Stimulated activated CD4-positive, alpha-beta T cell treated with anti-CD3 and anti-CD28 coated beads, TNF-alpha, amount 100 ng/mL, for 48 hours (primary cell): ENCODE data around the gene HS6ST3.

Source experiments
- DNase-seq, 3 donors: peaks; one replicate each; pipeline ENCODE4 v3.0.0-alpha.2; 2020; ENCODE audit warnings: low read depth in 3 of 3

HS6ST3 gene

GRCh38 chr13:96836733-96837132, 746.8 kb downstream of the HS6ST3 start:
- DNase-seq: no peak

- no peak for DNase-seq
Observed at GRCh38 chr13:96837809-96838208, 747.9 kb downstream of the HS6ST3 start.

- no peak for DNase-seq
Observed at GRCh38 chr13:96844195-96844594, 754.3 kb downstream of the HS6ST3 start.

GRCh38 chr13:96844616-96845015, 754.7 kb downstream of the HS6ST3 start:
- no peak for DNase-seq

- DNase-seq: no peak
Observed at GRCh38 chr13:96848286-96848685, 758.4 kb downstream of the HS6ST3 start.

GRCh38 chr13:96849091-96849490, 759.2 kb downstream of the HS6ST3 start:
- DNase-seq: no peak

- no peak for DNase-seq
Observed at GRCh38 chr13:96850538-96851145, 760.7 kb downstream of the HS6ST3 start.

- no peak for DNase-seq
Observed at GRCh38 chr13:96851856-96852445, 762.0 kb downstream of the HS6ST3 start.

GRCh38 chr13:96858133-96858826, 768.4 kb downstream of the HS6ST3 start:
- no peak for DNase-seq

- DNase-seq: no peak
Observed at GRCh38 chr13:96860882-96861281, 771.0 kb downstream of the HS6ST3 start.

GRCh38 chr13:96862093-96862492, 772.2 kb downstream of the HS6ST3 start:
- no peak for DNase-seq

GRCh38 chr13:96862999-96863398, 773.1 kb downstream of the HS6ST3 start:
- DNase-seq: no peak

- DNase-seq: no peak
Observed at GRCh38 chr13:96871469-96871868, 781.6 kb downstream of the HS6ST3 start.

- DNase-seq: no peak
Observed at GRCh38 chr13:96880419-96880818, 790.5 kb downstream of the HS6ST3 start.
